Activated CD8-positive, alpha-beta memory T cell treated with anti-CD3 and anti-CD28 coated beads, Interleukin-2, amount 50 U/mL, for 4 hours (primary cell): Measurements from ENCODE around the gene ZDHHC14.

Experiments
- DNase-seq: peaks from one replicate; pipeline ENCODE4 v3.0.0-alpha.2; 2020

ZDHHC14 gene

GRCh38 chr6:157607317-157608109 is 226.5 kb downstream of the ZDHHC14 start:
- no peak for DNase-seq

- DNase-seq = no peak
Measured at GRCh38 chr6:157608221-157609075, 227.5 kb downstream of the ZDHHC14 start.

GRCh38 chr6:157609117-157609516 is 228.1 kb downstream of the ZDHHC14 start:
- DNase-seq = no peak

- DNase-seq = no peak
Measured at GRCh38 chr6:157609556-157609955, 228.6 kb downstream of the ZDHHC14 start.

- DNase-seq = no peak
Measured at GRCh38 chr6:157610451-157610999, 229.5 kb downstream of the ZDHHC14 start.

- DNase-seq = no peak
Measured at GRCh38 chr6:157611406-157611805, 230.4 kb downstream of the ZDHHC14 start.

- no peak for DNase-seq
Measured at GRCh38 chr6:157613011-157613522, 232.1 kb downstream of the ZDHHC14 start.

- DNase-seq = no peak
Measured at GRCh38 chr6:157614026-157614568, 233.1 kb downstream of the ZDHHC14 start.

GRCh38 chr6:157615420-157615769 is 234.4 kb downstream of the ZDHHC14 start:
- DNase-seq = no peak

GRCh38 chr6:157615951-157616350 is 235.0 kb downstream of the ZDHHC14 start:
- no peak for DNase-seq

GRCh38 chr6:157620944-157621343 is 240.0 kb downstream of the ZDHHC14 start:
- DNase-seq = no peak

- no peak for DNase-seq
Measured at GRCh38 chr6:157621406-157621805, 240.4 kb downstream of the ZDHHC14 start.

- DNase-seq = no peak
Measured at GRCh38 chr6:157622427-157622826, 241.4 kb downstream of the ZDHHC14 start.

- DNase-seq = no peak
Measured at GRCh38 chr6:157625111-157625510, 244.1 kb downstream of the ZDHHC14 start.

- no peak for DNase-seq
Measured at GRCh38 chr6:157625764-157626163, 244.8 kb downstream of the ZDHHC14 start.

GRCh38 chr6:157627195-157627966 is 246.4 kb downstream of the ZDHHC14 start:
- no peak for DNase-seq

- no peak for DNase-seq
Measured at GRCh38 chr6:157628463-157628862, 247.5 kb downstream of the ZDHHC14 start.

GRCh38 chr6:157629220-157629619 is 248.2 kb downstream of the ZDHHC14 start:
- no peak for DNase-seq

- DNase-seq = no peak
Measured at GRCh38 chr6:157630463-157631080, 249.6 kb downstream of the ZDHHC14 start.

- no peak for DNase-seq
Measured at GRCh38 chr6:157631412-157631811, 250.4 kb downstream of the ZDHHC14 start.

- DNase-seq = no peak
Measured at GRCh38 chr6:157631838-157632614, 251.0 kb downstream of the ZDHHC14 start.
